ENCODE data around the gene TRABD2B.

The TRABD2B gene

DNA sequence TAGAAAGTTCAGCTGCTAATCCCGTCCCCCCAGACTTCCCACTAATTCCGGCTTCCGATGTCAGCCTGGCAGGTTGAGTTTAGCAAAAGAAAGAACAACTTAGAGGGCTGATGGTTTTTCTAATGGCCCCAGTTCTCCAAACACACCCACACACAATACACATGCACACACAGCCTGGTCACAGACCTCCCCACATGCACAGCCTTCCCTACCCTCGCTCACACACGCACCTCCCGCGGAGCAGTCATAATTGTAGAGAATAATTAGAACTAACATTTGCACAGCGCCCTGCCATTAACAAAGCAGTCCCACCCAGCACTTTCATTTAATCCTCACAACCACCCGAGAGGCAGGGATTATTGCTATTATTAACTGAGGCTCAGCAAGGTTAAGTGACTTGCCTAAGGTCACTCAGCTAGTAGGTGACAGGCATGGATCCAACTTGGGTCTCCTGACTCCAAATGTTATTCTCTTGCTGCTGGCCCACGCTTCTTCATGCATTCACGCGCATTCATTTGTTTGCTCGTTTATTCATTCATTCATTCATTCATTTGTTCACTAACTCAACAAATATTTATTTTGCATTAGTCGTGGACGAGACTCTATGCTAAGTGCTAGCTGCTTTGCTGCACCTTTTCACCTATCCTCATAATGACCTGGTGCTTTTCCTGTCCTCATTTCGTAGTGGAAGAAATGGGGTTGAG lies 284.4 kb downstream of the TRABD2B start:
- no peak for DNase-seq

DNA sequence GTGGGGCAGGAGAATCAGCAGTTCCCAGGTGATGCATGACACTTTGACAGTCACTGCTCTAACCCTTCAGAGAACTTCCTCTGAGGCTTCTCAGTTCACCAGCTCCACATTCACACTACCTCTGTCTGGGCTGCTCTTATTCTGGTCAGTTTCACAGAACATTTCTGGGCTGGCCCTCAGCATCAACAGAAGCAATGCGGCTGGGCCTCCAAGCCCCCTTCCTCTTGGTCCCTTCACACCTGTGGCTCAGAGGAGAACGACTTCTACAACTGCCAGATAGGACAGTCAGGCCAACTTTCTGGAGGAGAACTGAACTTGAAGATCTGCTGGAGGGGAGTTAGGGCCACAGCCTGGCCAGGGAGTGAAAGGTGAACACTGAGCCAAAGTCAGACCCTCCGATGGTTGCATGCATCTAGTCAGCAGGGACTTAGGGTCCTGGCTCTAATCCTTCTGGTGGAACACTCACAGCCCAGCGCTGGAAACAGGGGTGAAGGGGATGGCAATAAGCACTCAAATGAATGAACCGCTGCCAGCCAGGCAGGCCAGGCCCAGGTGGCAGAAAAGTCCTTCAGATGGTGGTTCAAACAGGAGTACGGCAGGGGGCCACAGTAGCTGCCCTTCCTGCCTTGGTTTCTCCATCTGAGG lies 285.2 kb downstream of the TRABD2B start:
- no peak for DNase-seq

DNA sequence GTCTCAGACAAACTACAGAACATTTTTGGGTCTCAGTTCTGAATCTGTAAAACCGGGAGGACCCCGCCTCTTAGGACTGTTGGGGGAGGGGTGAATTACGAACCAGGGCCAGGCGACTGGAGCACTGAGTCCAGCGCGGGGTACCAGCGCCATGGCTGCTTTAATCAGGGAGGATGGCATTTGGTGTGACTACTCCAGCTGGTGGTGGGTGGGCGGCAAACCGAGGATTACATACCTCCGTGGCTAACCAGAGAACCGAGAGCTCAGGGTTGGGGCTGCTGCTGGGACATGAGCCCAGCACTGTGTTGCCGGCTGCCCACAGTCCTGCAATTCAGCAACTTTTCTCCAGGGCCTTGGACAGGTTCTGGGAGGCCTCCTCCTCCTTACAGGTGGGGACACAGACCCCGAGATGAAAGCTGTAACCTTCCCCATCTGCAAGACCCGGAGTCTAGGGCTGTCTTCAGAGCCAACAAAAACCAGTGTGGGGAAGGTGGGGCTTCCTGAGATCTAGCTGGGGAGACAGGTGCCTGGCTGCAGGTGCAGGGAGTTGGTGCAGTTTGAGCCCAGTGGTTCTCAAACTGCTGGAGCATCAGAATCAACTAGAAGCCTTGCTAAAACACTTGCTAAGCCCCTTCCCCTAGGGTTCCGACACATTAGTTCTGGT lies 285.9 kb downstream of the TRABD2B start:
- DNase-seq, result no peak
